Activated CD4-positive, alpha-beta T cell treated with anti-CD3 and anti-CD28 coated beads, Interleukin-2, Interleukin-4, amounts not matched to agents 100 ng/mL and 50 ng/mL, durations not matched to agents 16 hours and 8 hours (primary cell): ENCODE measurements around the gene PHF11.
A peak's percentile ranks its signal among the peaks of the same experiment; 100 is the strongest.

Experiments
- DNase-seq: peaks from one replicate; pipeline ENCODE4 v3.0.0-alpha.2; 2020; ENCODE audit warnings: low spot score

PHF11 gene

DNA sequence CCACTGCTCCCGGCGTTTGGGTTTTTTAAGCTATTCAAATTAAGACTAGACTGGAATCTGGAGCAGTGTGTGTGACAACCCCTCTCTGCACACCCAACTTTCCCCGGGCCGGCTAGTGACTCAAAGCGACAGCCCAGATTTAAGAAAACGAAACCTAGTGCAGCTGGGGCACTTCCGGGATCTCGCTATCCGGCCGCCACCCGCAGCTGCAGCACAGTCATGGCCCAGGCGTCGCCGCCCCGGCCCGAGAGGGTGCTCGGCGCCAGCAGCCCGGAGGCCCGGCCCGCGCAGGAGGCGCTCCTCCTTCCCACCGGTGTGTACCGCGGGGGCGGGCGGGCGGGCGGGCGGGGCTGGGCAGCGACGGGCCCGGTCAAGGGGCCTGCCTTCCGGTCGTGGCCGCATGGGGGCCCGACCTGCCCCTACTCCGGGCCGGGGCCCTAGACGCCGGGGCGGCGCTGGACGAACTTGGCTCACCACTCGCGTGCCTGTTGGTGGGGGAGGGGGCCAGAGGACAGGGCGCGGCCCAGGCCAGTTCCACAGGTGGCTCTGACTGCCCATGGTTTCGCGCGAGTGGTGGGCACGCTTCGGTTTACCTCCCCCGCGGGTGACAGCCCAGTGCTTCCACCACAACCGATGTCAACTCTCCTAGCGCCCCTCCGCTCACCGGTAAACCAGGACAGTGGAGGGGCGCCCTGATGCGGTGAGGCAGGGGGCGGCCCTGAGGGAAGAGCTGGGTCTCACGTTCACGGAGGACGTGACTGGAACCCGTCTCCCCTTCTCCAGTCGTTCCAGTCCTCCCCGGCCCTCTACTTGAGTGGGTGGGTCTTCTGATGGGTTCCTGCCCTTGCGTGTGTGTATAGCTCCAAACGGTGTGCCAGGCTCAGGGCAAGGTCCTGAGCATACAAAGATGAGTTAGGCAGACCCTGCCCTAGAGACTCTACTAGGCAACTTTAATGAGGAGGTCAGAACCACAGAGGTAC is at the start of gene PHF11:
PHF11 (plus strand) TSS at position 171 of the 980 bp plus-strand sequence; CDS start at position 220, 49 bp downstream.
- peak; percentile 93 for DNase-seq

DNA sequence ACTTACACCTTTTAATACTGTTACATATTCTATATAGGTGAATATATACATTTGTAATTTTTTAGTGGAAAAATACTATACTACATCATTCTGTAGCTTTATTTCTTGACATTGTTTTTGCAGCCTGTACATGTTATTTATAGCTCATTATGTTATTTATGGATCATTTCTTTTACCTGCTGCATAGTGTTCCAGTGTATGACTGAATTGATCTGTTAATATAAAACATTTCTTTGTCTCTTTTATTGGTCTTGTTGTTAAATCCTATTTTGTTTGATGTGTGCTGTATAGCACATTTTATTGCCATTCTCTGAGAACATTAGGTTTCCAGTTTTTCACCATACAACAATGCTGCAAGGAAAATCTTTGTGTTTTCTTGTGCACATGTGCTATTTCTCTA is 49.3 kb upstream of the PHF11 start:
- DNase-seq: no peak

DNA sequence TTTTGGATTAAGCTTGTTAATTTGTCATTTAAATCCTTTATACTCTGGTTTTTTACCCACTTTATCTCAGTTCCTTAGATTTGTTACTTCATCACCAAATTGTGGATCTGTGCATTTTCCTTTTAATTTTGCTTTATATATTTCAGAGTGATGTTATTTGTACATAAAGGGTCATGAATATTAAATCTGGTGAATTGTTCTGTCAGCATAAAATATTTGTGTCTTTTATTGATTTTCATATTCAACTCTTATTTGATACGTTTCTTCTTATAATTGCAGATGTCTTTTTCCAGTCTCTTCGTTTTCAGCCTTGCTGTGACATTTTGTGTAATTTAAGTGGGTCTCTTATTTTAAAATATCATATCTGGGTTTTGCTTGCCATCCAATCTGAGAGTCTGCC is 47.0 kb upstream of the PHF11 start:
- no peak for DNase-seq

DNA sequence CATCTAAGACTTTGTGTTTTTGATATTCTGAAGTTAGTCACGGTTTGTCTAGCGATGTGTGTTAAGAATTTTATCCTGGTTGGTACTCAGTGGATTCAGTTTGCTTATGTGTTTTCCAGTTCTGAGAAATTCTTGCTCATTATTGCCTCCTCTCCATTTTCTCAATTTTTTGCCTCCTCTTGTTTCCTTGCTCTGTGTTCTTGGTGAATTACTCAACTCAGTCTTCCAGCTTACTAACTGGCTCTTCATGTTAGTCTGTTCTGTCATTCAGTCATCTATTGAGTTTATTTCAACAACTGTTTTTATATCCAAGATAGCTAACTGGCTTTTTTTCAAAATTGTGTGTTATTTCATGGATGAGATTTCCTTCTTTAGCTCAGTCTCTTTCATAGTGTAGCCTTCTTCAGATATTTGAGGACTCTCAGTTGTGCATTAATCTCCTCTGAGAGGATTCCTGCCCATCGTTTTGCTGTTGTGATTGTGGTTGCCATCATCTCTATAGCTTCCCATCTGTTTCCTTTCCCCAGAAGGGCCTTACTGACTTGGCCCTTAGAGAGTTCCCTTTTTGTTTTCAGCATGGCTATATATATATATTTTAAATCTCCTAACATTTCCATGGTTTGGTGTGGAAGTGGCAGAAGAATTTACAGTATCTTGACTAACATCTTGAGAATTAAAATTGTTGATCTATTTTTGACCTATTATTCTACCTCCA is 45.5 kb upstream of the PHF11 start:
- DNase-seq: peak; percentile 36

DNA sequence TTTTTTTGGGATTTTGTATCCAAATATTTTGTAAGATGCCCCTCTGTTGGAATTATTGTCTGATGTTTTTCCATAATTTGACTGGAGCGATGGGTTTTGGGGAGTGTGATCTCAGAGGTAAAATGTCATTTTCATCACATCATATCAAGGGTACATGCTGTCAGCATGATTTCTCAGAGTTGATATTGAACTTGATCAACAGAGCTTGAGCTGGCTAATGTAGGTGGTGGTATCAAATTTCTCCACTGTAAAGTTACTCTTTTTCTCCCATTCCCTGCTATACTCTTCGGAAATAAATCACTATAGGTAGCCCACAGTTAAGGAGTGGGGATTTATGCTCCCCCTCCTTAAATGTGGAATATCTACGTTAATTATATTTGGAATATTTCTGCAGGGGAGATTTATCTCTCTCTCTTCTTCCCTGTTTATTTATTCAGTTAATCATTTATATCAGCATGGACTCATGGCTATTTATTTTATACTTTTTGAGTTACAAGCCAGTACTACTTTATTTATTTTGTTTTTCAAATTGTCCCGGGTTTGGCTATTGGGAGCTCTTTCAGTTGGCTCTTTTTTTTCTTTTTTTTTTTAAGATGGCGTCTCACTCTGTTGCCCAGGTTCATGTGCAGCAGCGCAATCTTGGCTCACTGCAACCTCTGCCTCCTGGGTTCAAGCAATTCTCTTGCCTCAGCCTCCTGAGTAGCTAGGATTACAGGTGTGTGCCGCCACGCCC is 42.9 kb upstream of the PHF11 start:
- DNase-seq: no peak

DNA sequence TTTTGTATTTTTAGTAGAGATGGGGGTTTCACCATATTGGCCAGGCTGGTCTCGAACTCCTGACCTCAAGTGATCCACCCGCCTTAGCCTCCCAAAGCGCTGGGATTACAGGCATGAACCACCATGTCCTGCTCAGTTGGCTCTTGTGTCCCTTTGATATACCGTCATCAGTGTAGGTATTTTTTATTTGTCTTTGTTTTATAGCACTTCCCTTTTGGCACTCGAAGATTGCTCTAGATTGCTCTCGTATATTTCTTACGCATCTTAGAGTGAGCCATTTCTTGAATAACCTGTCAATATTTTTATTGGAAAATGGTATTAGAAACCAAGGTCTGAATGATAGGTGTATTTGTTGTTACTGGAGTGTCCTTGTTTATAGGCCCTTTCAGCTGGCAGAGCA is 42.3 kb upstream of the PHF11 start:
- DNase-seq: no peak

DNA sequence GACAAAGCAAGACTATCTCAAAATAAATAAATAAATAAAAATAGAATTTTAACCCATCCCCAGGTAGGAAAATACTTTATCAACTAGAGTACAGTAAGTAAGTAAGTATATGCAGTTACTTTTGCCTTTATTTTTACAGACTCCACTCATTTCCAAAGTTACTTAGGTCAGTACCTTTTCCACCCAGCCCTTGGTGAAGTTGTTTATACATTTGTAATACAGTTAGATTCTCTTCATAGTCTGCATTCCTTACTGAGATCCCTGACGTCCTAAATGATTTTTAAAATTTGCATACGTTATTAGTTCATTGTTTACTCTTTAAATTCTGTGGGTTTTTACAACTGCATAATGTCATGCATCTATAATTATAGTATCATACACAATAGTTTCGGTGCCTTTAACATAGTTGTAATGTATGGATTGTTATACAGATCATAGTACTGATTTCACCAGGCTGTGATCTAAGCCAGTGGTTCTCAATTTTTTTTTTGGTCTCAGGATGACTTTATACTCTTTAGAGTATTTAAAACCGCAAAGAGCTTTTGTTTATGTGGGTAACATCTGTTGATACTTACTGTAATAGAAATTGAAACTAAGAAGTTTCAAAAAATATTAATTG is 41.3 kb upstream of the PHF11 start:
- peak; percentile 64 for DNase-seq

DNA sequence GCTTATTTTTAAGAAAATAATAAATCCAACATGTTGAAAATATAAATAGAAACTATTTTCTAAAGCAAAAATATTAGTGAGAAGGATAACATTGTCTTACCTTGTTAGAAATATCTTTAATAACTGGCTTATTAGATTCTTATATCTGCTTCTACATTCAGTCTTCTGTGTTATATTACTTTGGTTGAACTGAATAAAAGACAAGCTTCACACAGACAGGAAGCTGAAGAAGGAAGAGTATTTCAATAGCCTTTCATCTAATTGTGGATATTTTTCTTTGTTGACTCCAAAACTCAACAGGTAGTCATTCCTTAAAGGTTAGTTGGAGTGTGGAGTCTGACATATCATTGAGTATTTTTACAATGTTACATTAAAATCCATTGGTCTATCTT is 40.8 kb upstream of the PHF11 start:
- no peak for DNase-seq

DNA sequence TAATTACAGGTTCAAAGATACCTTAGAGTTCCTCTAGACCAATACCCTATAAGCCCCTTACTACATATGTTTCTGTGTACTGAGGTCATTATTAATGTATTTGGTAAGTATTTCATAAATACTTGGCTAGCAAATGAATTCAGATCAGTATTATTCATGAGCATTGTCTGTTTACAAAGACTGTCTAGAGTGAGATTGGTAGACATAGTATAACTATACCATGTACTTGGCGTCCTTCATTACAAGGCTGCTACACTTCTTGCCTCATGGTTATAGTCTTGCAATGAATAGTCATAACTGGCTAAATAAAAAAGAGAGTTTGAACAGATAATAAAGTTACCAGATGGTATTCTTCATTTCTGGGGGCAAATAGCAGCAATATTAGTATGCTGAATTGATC is 39.6 kb upstream of the PHF11 start:
- no peak for DNase-seq

DNA sequence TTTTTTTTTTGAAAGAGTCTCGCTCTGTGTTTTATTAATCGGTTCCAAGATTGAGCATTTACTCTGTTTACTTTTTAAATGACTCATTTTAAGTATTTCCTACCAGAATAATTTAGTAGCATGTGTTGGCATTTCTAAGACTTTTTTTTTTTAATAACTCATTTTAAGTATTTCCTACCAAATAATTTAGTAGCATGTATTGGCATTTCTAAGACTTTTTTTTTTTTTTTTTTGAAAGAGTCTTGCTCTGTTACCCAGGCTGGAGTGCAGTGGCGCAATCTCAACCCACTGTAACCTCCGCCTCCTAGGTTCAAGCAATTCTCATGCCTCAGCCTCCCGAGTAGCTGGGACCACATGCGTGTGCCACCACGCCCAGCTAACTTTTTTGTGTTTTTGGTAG is 38.5 kb upstream of the PHF11 start:
- DNase-seq: no peak

DNA sequence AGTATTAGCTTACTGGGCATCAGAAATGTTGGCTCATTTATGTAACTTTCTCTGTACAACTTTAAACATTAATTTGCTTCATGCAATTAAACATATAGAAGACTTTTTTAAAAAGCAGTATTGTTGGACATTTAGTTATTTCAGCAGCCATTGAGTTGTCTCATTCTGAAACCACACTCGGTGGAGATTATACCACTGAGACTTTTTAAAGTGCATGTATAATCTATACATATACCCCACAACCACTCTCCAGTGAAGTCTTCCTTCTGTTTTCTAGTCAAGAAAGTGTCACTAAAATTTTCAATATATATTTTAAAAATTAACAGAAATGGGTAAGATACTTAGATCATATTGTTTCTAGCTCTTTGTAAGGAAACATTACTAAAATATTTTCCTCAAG is 36.2 kb upstream of the PHF11 start:
- DNase-seq: peak; percentile 39

DNA sequence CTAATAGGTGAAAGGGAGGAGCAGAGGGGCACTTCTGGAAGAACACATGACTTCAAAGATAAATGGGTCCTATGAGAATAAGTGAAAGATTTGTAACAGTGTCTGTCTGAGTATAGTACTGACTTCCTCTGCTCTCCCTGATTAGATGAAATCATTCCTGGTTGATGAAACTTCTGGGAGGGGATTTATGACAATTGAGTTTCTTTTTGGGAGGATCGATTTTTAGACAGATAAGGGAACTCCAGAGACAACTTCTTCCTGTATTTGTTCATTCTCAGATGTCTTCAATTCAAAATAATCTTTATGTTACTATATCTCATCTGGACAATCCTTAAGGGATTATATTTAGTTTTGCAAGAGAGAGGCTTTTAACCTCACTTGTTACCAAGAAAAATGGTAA is 31.7 kb upstream of the PHF11 start:
- no peak for DNase-seq

DNA sequence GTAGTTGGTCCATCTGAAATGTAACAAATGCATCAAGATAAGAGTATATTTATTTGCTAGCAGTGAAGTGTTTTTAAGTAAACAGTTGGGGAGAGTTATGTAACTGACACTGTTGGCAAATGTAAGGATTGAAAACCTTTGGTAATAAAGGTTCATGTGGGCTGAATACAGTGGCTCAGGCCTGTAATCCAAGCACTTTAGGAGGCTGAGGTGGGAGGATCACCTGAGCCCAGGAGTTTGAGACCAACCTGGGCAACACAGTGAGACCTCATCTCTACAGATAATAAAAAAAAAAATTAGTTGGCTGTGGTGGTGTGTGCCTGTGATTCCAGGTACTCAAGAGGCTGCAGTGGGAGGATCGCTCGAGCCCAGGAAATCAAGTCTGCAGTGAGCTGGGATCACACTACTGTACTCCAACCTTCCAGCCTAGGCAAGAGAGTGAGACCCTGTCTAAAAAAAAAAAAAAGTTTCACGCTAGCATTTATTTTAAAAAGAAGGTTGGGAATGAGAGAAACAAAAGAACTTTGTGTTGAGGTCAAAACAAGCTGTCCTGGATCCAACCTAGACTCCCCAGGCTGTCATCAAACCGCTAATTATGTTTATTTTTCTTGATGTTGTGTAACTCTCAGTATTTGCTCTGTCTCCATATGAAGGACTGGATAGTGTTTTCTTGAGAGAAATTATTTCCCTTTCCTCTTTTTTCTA is 31.0 kb upstream of the PHF11 start:
- DNase-seq: no peak

DNA sequence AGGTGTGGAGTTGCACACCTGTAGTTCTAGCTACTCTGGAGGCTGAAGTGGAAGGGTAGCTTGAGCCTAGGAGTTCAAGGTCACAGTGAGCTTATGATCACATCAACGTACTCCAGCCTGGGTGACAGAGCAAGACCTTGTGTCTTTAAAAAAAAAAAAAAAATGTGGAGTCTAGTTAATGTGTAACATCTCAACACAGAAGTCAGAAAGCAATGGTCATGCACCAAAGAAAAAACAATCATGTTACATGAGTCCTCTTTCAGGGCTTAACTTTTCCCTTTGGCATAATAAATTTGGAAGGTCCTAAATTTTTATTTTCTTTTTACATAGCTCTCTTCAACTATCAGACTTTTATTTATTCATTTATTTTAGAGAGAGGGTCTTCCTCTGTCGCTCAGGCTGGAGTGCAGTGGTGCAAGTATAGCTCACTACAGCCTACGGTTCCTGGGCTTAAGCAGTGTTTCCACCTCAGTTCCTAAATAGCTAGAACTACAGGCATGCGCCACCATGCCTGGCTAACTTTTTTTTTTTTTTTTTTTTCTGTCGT is 29.4 kb upstream of the PHF11 start:
- DNase-seq: no peak

DNA sequence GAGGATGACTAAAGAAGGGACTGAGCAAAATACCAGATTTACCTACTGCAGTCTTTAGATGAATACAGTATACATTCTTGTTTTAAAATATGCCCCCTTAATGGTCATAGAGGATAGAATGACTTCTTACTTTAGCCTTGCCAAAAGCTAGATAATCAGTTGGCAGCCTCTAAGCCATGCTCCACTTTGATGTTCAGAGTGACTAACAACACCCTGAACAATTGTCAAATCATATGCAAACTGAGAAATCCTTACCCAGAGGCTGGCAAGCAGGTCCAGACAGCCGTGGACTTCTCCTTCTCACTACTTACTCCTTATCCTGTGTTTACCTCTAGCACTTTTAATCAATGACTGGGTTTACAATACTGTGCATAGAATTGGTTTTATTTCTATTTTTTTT is 23.6 kb upstream of the PHF11 start:
- DNase-seq: no peak

DNA sequence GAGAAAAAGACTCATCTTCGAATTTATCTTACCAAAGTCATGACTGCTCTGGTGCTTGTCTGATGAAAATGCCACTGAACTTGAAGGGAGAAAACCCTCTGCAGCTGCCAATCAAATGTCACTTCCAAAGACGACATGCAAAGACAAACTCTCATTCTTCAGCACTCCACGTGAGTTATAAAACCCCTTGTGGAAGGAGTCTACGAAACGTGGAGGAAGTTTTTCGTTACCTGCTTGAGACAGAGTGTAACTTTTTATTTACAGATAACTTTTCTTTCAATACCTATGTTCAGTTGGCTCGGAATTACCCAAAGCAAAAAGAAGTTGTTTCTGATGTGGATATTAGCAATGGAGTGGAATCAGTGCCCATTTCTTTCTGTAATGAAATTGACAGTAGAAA is 19.2 kb upstream of the PHF11 start:
- no peak for DNase-seq

DNA sequence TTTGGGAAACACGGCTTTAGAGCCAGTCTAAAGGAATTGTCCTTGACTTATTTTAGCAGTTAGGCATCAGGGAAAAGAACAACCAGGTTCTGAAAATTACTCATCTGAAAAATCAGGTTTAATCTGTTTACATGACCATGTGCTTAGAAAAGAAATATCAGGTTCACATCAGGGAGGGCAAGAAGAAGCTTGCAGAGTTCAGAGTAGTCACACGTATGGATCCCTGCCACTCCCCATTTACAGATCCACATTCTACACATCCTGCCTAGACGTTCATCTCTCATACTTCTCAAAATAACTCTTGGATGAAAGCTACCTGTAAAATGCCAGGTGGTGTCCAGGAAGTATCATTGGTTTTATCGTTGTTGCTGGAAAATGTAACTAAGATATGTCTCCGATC is 14.0 kb upstream of the PHF11 start:
- no peak for DNase-seq

DNA sequence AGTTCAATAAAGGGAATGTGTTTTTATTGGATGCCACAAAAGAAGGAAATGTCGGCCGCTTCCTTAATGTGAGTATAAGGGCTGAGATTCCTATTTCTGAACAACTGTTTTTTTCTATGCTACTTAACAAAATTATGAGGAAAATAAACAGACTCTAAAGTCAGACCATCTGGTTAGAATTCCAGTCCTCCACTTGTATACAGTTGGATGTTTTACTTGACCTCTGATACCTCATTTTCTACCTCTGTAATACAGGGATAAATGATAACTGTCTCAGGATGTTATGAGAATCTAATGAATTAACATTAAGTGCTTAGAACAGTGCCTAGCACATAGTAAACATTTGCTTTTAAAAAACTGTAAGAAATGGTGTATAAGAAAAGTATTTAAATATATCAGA is 7.2 kb upstream of the PHF11 start:
- no peak for DNase-seq

DNA sequence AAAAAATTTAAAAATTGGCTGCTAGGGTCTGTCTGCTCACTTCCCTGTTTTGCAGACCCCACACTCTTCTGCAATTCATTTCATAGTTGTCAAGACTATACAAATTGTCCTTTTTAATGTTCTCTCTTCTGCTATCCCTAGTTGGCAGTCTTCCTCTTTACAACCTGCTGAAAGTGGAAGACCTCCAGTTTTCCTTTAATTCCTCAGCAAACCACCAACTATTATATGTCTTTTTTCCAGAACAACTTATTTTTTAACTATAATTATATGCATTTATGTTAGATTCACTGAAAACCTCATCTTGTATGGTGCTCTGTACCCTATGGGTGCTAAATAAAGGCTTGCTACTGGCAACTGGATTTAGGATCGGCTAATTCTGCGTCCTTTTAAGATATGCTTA is 1.1 kb upstream of the PHF11 start:
- no peak for DNase-seq

DNA sequence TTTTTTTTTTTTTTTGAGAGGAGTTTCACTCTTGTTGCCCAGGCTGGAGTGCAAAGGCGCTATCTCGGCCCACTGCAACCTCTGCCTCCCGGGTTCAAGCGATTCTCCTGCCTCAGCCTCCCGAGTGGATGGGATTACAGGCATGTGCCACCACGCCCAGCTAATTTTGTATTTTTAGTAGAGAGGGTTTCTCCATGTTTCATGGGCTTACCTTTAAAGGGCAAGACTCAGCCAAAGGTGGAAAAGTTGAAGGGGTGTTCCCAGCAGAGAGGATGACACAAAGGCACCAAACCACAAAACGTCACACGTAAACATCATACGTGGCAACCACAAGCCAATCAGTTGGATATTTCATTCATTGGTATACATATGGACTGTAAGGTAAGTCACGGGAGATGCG is 1.1 kb downstream of the PHF11 start:
- peak; percentile 62 for DNase-seq

DNA sequence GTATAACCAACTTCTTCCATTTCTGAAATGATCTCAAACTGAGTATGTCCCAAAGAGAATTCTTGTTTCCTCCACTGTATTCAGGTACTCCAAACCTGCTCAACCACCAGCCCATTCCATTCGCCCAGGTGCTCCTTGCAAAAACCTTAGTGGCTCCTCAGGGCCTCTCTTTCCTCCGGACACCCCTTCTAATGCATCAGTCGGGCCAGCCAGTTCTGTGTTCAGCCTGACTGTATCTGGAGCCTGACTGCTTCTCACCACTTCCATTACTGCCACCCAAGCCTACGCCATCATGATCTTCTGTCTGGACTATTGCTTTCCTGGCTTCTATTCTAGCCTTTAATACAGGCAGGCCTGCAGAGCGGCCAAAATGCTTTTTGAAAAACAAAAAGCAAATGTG is 1.5 kb downstream of the PHF11 start:
- DNase-seq: no peak
